Activated T-helper 2 cell treated with anti-CD3 and anti-CD28 coated beads, Interferon-gamma antibody, Interleukin-2, Interleukin-4, amounts not matched to agents 10 μg/mL and 5 μg/mL and 100 μg/mL, durations not matched to agents 14 hours and 24 hours and 36 hours (primary cell): Measurements from ENCODE around the gene ATIC. TPM values are rescaled to one million over a fixed set of nuclear protein-coding genes. Genes with fewer than 3 reads are reported as not detected.

Experiments
- DNase-seq: peaks from one replicate; pipeline ENCODE4 v3.0.0; 2021; ENCODE audit warnings: low spot score
- H3K27ac Mint-ChIP-seq: one replicate; pipeline ENCODE4 v1.8.0; 2021; ENCODE audit warnings: mixed read lengths
- H3K27me3 Mint-ChIP-seq: one replicate; pipeline ENCODE4 v1.8.0; 2021; ENCODE audit warnings: low read depth, mixed read lengths
- H3K36me3 Mint-ChIP-seq: one replicate; pipeline ENCODE4 v1.8.0; 2021; ENCODE audit warnings: low read depth, mixed read lengths
- H3K4me1 Mint-ChIP-seq: one replicate; pipeline ENCODE4 v1.8.0; 2021; ENCODE audit warnings: low read depth, mixed read lengths
- H3K4me3 Mint-ChIP-seq: one replicate; pipeline ENCODE4 v1.8.0; 2021; ENCODE audit warnings: low read depth, mild to moderate bottlenecking, moderate library complexity, mixed read lengths
- H3K9me3 Mint-ChIP-seq: one replicate; pipeline ENCODE4 v1.8.0; 2021; ENCODE audit warnings: mixed read lengths
- intact Hi-C: fragments of 100-400 bp; cut with micrococcal nuclease; formaldehyde crosslinking; loops from one replicate; pipeline ENCODE4 v1.15.1; 2023
- total RNA-seq: library from RNA; stranded (reverse); gene quantifications from 2 replicates; pipeline ENCODE4 v1.2.3, GENCODE V29; 2022

Gene ATIC
- total RNA-seq = 284 and 296 TPM in 2 replicates

DNA sequence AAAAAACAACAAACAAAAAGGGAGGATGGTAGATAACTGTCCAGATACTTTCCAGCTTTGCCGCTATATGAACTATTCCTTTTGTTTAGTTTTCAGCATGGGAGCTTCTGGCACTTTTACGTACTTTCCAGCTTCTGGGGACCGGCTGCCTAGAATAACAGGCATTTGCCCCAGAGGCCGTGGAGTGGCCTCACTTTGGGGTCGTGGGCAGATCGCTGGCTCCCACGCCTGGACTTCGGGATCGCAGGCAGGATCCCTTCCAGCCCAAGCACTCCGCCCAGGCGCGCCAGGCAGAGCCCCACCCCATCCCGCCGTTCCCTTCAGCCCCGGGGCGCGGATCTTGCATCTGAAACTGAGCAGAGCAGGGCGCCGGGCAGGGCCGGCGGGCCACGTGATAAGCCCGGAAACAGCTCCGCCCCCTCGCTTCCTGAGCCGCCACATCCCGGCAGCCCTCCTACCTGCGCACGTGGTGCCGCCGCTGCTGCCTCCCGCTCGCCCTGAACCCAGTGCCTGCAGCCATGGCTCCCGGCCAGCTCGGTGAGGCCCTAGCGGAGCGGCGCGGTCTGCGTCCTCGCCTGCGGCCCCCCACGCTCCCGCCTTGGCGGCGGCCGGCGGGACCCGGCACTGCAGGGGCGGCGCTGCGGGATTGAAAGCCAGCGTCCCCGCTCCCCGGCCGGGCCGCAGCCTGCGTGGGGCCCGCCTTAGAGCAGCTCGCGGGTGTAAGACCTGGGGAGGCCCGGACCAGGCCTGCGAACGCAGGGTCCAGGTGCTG, at the start of gene ATIC:
TSS of gene ATIC (plus strand) at position 435 of the 772 bp plus-strand sequence. CDS start at position 519, 84 bp downstream.
- peak; percentile 91 for DNase-seq
- H3K27ac Mint-ChIP-seq = peak within 1 kb of the TSS; percentile 93
- peaks cover 30% of the 10 kb centered on the region for H3K4me1 Mint-ChIP-seq
- peak within 1 kb of the TSS; percentile 96 for H3K4me3 Mint-ChIP-seq
- no peaks in the 10 kb centered on the region for H3K9me3 Mint-ChIP-seq
- intact Hi-C loops = loop anchor here (1.0 to 10.0 kb wide), 4 partner anchors 39 to 503 kb away; partner anchors contain the start of genes BARD1 and FN1
- peaks cover 4% of the 10 kb centered on the region for H3K27me3 Mint-ChIP-seq
- peaks cover 40% of the 10 kb centered on the region for H3K36me3 Mint-ChIP-seq

DNA sequence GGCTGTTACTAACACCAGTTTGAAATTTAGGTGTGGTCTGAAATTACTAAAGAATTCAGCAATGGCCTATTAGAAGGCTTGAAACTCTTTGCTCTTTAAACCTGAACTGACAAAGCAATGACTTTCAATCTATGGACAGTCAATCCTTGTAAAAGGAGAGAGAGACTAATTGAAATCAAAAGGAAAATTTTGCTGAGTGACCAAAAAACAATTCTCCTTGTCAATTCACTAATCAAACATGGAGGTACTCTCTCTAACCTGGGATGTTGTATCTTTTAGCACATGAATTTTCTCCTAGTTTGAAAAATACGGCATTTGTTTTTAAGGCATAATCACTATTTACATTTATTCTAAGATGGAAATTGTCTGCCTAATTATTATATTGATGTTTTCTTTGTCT, 49.6 kb upstream of the ATIC start:
- H3K4me3 Mint-ChIP-seq = no peak overlapping the region
- intact Hi-C loops = no loop called here
- peaks cover 5% of the 10 kb centered on the region for H3K27me3 Mint-ChIP-seq

DNA sequence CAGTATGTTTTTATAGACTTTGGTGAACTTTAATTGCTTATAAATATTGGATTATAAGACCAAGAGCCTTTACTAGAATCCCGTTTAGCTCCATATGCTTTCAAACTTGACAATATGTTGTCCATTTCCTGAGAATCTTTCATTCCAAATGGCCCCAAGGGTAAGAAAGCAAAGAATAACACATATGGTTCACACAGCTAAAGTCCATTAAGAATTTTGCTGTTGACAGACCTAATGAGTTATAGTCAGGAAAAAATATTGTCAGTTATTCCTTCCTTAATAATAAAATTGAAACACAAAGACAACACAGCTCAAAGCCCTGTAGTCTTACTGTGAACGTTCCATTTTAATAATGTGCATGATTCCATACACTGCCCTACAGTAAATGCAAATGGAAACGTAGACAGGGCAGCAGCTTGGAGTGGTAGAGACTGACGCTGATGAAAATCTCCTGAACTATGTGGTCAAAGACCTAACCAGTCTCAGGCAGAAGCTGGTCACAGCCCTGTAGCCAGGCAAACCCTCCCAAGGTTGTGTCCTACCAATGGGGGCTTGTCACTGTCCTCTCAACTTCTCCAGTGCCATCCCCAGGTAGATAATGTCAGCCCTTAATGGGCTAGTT, 49.0 kb upstream of the ATIC start:
- no peak overlapping the region for H3K27ac Mint-ChIP-seq
- H3K27me3 Mint-ChIP-seq = peaks cover 5% of the 10 kb centered on the region
- H3K4me3 Mint-ChIP-seq = no peak overlapping the region
- no peaks in the 10 kb centered on the region for H3K36me3 Mint-ChIP-seq
- intact Hi-C loops = no loop called here
- no peak for DNase-seq
- no peaks in the 10 kb centered on the region for H3K9me3 Mint-ChIP-seq
- H3K4me1 Mint-ChIP-seq = no peaks in the 10 kb centered on the region

More for the DNA sequence above, 49.6 kb upstream of the ATIC start:
- DNase-seq = no peak
- H3K4me1 Mint-ChIP-seq = no peaks in the 10 kb centered on the region
- H3K36me3 Mint-ChIP-seq = no peaks in the 10 kb centered on the region
- H3K9me3 Mint-ChIP-seq = no peaks in the 10 kb centered on the region
- no peak overlapping the region for H3K27ac Mint-ChIP-seq

DNA sequence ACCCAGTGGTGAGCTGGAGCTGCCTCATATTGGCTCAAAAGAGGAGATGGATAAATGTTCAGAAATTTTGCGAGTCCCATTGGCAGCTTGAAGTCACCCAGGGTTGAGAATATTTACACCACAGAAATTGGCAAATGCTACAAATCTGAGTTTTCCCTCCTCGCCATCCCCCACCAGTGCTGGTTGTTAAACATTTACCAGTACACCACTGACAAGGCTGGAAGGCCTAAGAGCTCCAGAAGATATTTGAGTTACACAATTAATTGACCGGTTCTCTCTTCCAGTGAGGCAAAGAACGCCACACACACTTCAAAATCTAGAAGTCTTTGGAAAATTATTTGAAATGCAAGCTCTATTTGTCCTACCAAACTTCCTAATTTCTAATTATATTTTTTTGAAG, 47.5 kb upstream of the ATIC start:
- no peak overlapping the region for H3K27ac Mint-ChIP-seq
- H3K4me1 Mint-ChIP-seq = no peaks in the 10 kb centered on the region
- no peak for DNase-seq
- intact Hi-C loops = no loop called here
- no peaks in the 10 kb centered on the region for H3K36me3 Mint-ChIP-seq
- no peak overlapping the region for H3K4me3 Mint-ChIP-seq
- peaks cover 5% of the 10 kb centered on the region for H3K27me3 Mint-ChIP-seq
- no peaks in the 10 kb centered on the region for H3K9me3 Mint-ChIP-seq

DNA sequence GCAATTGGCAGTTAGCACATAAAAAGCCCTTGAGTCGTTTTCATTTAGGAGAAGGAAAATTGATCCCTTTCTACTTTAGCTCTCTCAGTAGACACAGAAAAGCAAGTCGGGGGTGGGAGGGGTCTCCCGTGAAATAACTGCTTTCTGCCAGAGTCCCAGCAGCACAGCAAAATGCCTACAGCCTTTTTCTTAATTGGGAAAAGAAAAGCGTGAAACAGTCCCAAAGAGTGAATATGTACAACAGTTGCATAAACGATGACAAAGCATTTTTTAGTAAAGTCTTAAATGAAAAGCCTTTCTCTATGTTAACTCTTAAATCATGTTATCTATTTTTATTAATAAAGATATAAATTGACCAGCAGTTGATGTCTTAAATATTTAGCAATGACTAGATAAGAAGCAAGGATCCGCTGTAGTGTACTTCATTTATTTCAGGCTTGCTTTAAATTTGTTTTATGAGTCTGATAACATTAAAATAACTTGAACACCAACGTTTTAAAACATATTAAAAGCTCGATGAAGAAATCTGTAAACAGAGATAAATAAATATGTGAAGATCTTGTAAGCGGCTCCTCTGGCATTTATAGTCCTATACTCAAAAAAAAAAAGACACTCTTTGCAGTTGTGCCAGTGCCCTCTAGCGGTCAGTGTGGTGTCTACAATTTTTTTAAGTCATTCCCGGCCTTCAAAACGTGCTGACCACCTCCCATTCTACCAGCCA, 42.3 kb upstream of the ATIC start:
- H3K9me3 Mint-ChIP-seq = no peaks in the 10 kb centered on the region
- DNase-seq = peak; percentile 16
- H3K27ac Mint-ChIP-seq = no peak overlapping the region
- peaks cover 11% of the 10 kb centered on the region for H3K4me1 Mint-ChIP-seq
- intact Hi-C loops = loop anchor here (5.0 to 10.0 kb wide), 2 partner anchors 465 to 653 kb away; partner anchors contain the start of gene BARD1
- H3K4me3 Mint-ChIP-seq = no peak overlapping the region
- H3K27me3 Mint-ChIP-seq = no peaks in the 10 kb centered on the region
- H3K36me3 Mint-ChIP-seq = no peaks in the 10 kb centered on the region

GRCh38 chr2:215270118-215270451, 41.8 kb upstream of the ATIC start:
- DNase-seq = no peak
- H3K9me3 Mint-ChIP-seq = no peaks in the 10 kb centered on the region
- no peak overlapping the region for H3K4me3 Mint-ChIP-seq
- no peaks in the 10 kb centered on the region for H3K27me3 Mint-ChIP-seq
- intact Hi-C loops = loop anchor here (5.0 to 10.0 kb wide), 2 partner anchors 465 to 652 kb away; partner anchors contain the start of gene BARD1
- H3K27ac Mint-ChIP-seq = no peak overlapping the region
- no peaks in the 10 kb centered on the region for H3K36me3 Mint-ChIP-seq
- H3K4me1 Mint-ChIP-seq = peaks cover 13% of the 10 kb centered on the region

- Mint-ChIP-seq H3K4me3 (no peak overlapping the region), H3K36me3 (no peaks in the 10 kb centered on the region), H3K4me1 (peaks cover 13% of the 10 kb centered on the region), H3K27me3 (no peaks in the 10 kb centered on the region), H3K9me3 (no peaks in the 10 kb centered on the region), H3K27ac (no peak overlapping the region)
- DNase-seq = no peak
- intact Hi-C loops = loop anchor here (5.0 to 10.0 kb wide), 2 partner anchors 467 to 651 kb away; partner anchors contain the start of gene BARD1
These were observed 40.4 kb upstream of the ATIC start for GRCh38 chr2:215271446-215271845.

DNA sequence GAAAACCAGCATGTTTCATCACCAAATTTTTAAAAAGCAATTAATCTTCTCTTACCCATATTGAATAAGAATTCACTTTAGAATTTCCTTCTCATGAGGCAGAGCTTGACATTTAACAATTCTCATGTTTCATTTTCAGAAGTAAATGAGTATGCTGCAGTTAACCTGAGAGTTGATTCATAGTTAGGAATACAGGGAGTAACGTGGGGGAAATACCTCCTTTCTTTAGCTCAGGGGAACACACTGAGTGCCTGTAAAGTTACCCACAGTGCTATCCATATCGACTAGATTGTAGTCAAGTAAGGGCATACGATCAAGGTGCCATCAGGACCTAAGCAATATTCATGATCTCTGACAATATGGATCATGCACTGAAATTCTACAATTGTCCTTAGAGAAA, 38.9 kb upstream of the ATIC start:
- peaks cover 13% of the 10 kb centered on the region for H3K4me1 Mint-ChIP-seq
- H3K27ac Mint-ChIP-seq = no peak overlapping the region
- H3K27me3 Mint-ChIP-seq = no peaks in the 10 kb centered on the region
- no peaks in the 10 kb centered on the region for H3K9me3 Mint-ChIP-seq
- no peak for DNase-seq
- intact Hi-C loops = loop anchor here (2.0 to 10.0 kb wide), 3 partner anchors 38 to 649 kb away; partner anchors contain the start of gene BARD1
- H3K36me3 Mint-ChIP-seq = no peaks in the 10 kb centered on the region
- no peak overlapping the region for H3K4me3 Mint-ChIP-seq

DNA sequence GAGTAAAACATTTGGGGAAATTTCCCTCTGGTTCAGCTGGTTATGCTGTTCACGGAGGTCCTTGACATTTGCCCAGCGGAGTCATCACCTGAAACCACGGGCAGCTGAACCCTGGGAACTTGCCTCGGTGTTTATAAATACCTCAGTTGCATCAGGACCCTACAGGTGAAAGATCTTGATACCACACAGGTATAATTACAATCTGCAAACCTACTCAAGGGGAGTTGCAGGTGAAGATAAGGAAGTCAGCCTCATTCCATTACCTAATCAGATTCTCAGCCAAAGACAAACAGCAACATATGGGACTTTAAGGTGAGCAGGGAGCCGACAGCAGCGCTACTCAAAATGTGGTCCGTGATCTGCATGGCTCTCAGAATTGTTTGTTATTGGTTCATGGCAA, 37.0 kb upstream of the ATIC start:
- Mint-ChIP-seq H3K9me3 (no peaks in the 10 kb centered on the region), H3K4me1 (peaks cover 13% of the 10 kb centered on the region), H3K27ac (no peak overlapping the region), H3K4me3 (no peak overlapping the region), H3K27me3 (no peaks in the 10 kb centered on the region), H3K36me3 (no peaks in the 10 kb centered on the region)
- no peak for DNase-seq
- intact Hi-C loops = loop anchor here (5.0 to 10.0 kb wide), 2 partner anchors 470 to 647 kb away; partner anchors contain the start of gene BARD1

DNA sequence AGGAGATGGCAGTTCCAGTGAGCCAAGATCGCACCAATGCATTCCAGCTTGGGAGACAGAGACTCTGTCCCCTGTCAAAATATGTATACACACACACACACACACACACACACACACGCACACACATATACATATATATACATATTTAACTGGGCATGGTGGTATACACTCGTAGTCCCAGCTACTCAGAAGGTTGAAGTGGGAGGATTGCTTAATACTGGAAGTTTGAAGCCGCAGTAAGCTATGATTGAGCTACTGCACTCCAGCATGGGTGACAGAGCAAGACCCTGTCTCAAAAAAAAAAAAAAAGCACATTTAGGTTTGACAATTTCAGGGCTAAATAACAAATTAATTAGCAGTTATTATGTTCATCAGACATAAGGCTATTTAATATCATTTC, 36.0 kb upstream of the ATIC start:
- Mint-ChIP-seq H3K27me3 (no peaks in the 10 kb centered on the region), H3K4me1 (peaks cover 17% of the 10 kb centered on the region)

DNA sequence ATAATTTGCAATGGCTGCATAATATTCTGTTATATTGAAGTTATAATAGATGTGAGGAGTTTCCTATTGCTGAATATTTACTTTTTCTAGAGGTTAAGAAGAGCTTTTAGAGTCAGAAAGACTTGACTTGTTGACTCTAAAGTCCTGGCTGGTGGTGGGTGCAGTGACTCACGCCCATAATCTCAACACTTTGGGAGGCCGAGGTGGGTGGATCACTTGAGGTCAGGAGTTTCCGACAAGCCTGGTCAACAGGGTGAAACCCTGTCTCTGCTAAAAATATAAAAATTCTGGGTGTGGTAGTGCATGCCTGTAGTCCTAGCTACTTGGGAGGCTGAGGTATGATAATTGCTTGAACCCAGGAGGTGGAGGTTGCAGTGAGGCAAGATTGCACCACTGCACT, 33.9 kb upstream of the ATIC start:
- H3K36me3 Mint-ChIP-seq = no peaks in the 10 kb centered on the region
- H3K9me3 Mint-ChIP-seq = no peaks in the 10 kb centered on the region
- no peak overlapping the region for H3K27ac Mint-ChIP-seq
- intact Hi-C loops = loop anchor here (10.0 kb wide), 1 partner anchor 473 kb away; the partner anchor contains the start of gene BARD1
- H3K4me1 Mint-ChIP-seq = peaks cover 8% of the 10 kb centered on the region
- no peaks in the 10 kb centered on the region for H3K27me3 Mint-ChIP-seq
- H3K4me3 Mint-ChIP-seq = no peak overlapping the region
- no peak for DNase-seq

More for the DNA sequence above, 36.0 kb upstream of the ATIC start:
- H3K4me3 Mint-ChIP-seq = no peak overlapping the region
- DNase-seq = no peak
- intact Hi-C loops = loop anchor here (10.0 kb wide), 1 partner anchor 471 kb away; the partner anchor contains the start of gene BARD1
- H3K9me3 Mint-ChIP-seq = no peaks in the 10 kb centered on the region
- no peaks in the 10 kb centered on the region for H3K36me3 Mint-ChIP-seq
- H3K27ac Mint-ChIP-seq = no peak overlapping the region

- no peak overlapping the region for H3K4me3 Mint-ChIP-seq
- no peak for DNase-seq
- no peaks in the 10 kb centered on the region for H3K27me3 Mint-ChIP-seq
- H3K4me1 Mint-ChIP-seq = peaks cover 4% of the 10 kb centered on the region
- H3K9me3 Mint-ChIP-seq = no peaks in the 10 kb centered on the region
- no peak overlapping the region for H3K27ac Mint-ChIP-seq
- intact Hi-C loops = no loop called here
- H3K36me3 Mint-ChIP-seq = no peaks in the 10 kb centered on the region
These were observed 31.5 kb upstream of the ATIC start for GRCh38 chr2:215280326-215280725.
